ENCODE results near the gene EID2B. TPM values are rescaled to one million over a fixed set of nuclear protein-coding genes. Genes with fewer than 3 reads are reported as not detected.

The EID2B gene
- total RNA-seq, 1 experiment from 2014 or later: 4.3 TPM

DNA sequence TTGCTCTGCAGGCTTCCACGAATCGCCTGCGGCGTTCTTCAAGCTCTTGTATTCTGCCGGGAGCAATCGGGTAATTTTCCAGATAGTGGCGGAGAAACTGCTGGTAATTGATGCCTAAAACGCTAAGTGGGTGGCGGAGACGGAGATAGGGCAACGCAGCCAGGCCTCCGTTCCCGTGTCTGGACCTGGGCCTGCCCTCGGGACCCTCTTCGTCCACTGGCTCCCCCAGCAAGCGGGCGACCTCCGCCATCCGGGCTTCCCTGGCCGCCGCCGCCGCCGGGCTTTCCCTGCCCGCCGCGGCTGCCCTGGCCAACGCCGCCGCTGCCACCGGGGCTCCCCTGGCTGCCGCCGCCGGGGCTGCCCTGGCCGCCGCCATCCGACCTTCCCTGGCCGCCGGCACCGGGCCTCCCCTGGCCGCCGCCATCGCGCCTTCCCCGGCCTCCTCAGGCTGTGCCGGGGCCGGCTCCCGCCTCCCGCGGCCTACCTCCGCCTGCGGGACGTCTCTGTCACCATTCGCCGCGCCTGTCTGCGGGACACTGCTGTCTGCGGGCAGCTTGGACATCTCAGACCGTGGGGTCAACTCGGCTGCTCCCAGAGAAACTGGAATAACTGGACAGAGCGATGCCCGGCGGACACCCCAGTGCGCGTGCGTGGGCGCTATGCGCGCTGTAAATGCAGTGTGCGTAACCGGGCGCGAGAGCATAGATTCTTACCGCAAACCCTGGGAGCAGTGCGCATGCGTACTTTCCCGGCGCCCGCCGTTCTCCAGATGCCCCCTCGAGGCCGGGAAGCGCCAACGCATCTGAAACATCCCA lies 7.1 kb upstream of the EID2B start, which contains the start of gene EID2:
Gene EID2, minus strand, starts transcription at position 644 of the 815 bp plus-strand sequence. Its CDS starts 82 bp downstream, at position 562.
- peak; percentile 89 for DNase-seq (ENCODE audit: low read depth, low spot score)
- in situ Hi-C loops (cut with HindIII; ENCODE audit: low pct_unique_long_range_greater_than_20kb, low sequenced_read_pairs): no loop called here

DNA sequence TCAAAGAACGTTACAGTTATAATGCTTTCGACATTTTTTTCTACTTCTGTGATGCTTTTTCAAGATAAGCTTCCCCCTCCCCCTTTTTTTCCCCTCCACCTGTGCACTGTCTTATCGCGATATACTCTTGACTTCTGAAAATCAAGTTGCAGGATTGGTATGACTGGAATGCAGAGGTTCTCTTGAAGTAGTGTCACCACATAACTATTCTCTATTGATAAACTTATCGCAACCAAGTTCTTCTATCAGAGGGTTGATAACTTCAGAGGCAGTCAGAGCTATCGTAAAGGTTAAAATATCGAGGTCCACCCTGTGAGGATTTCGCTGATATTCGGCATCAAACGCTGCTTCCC lies 6.5 kb upstream of the EID2B start:
- no peak for DNase-seq (ENCODE audit: low read depth, low spot score)
- in situ Hi-C loops (cut with HindIII; ENCODE audit: low pct_unique_long_range_greater_than_20kb, low sequenced_read_pairs): no loop called here

DNA sequence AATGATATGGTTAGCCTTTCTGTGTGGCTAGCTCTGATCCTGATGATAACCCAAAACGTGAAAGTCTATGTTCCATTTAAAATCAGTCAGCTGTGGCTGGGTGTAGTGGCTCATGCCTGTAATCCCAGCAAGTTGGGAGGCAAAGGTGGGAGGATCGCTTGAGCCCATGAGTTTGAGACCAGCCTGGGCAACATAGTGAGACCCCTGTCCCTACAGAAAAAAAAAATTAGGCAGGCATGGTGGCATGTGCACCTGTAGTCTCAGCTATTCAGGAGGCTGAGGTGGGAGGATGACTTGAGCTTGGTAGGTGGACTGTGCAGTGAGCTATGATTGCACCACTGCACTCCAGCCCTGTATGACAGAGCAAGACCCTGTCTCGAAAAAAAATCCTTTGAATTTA lies 1.1 kb upstream of the EID2B start:
- no peak for DNase-seq (ENCODE audit: low read depth, low spot score)
- in situ Hi-C loops (cut with HindIII; ENCODE audit: low pct_unique_long_range_greater_than_20kb, low sequenced_read_pairs): no loop called here

DNA sequence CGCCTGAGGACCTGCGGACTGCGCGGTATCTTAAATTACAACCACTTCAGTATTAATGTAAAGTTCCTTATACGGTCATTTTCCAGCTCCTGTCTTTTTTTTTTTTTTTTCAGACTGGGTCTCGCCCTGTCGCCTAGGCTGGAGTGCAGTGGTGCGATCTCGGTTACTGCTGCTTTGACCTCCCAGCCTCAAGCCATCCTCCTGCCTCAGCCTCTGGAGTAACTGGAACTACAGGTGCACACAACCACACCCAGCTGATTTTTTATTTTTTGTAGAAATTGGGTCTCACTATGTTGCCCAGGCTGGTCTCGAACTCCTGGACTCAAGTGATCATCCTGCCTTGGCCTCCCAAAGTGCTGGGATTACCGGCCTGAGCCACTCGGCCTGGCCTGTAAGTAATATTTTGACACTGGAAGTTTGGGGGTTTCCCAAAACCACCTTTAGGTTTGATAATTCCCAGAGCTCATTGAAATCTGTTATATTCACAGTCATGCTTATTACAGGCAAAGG lies 406 bp upstream of the EID2B start:
- no peak for DNase-seq (ENCODE audit: low read depth, low spot score)
- in situ Hi-C loops (cut with HindIII; ENCODE audit: low pct_unique_long_range_greater_than_20kb, low sequenced_read_pairs): no loop called here

DNA sequence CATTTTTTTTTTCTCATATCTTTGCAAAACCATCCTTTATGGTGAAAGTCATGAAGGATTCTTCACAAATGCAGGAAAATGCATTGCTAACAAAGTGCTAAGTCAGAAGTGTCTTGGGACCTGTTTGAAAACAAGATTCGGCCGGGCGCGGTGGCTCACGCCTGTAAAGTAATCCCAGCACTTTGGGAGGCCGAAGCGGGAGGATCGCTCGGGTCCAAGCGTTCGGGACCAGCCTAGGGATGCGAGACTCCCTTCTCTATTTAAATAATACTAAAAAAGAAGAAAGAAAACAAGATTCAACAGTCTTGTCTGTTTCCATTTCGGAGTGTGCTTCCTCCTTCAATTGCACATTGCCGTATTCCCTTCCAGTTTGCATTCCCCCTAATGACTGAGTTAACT lies 819 bp downstream of the EID2B start:
- in situ Hi-C loops (cut with HindIII; ENCODE audit: low pct_unique_long_range_greater_than_20kb, low sequenced_read_pairs): no loop called here
- DNase-seq (ENCODE audit: low read depth, low spot score): no peak

DNA sequence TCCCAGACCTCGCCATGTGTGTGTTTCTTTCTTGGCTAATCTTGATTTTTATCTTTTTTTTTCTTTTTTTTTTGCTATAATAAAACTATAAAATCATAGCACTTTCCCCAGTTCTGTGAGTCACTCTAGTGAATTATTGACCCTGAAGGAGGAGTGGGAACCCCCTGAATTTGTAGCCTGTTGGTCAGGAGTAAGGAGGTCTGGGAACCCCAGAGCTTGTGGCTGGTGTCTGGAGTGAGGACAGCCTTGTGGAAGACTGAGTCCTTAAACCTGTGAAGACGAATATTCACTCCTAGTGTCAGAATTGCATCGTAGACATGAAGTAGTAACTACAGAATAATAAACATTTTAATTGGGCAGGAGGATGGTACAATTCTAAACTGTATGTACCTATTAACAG lies 7.4 kb downstream of the EID2B start:
- in situ Hi-C loops (cut with HindIII; ENCODE audit: low pct_unique_long_range_greater_than_20kb, low sequenced_read_pairs): no loop called here

DNA sequence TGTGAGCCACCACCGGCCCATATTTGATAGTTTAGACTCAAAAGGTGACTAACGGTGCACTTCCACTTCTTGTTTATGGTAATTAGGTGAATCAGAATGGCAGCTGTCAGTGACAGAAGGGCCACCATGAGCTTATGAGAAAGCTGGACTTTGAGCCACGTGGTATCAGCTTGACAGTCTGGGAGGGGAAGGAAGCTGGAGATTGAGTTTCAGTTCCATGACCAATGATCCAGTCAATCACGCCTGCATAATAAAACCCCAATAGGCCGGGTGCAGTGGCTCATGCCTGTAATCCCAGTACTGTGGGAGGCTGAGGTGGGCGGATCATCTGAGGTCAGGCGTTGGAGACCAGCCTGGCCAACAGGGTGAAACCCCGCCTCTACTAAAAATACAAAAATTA lies 8.2 kb downstream of the EID2B start:
- no peak for DNase-seq (ENCODE audit: low read depth, low spot score)
- in situ Hi-C loops (cut with HindIII; ENCODE audit: low pct_unique_long_range_greater_than_20kb, low sequenced_read_pairs): no loop called here

More for the DNA sequence above, 7.4 kb downstream of the EID2B start:
- DNase-seq (ENCODE audit: low read depth, low spot score): no peak

DNA sequence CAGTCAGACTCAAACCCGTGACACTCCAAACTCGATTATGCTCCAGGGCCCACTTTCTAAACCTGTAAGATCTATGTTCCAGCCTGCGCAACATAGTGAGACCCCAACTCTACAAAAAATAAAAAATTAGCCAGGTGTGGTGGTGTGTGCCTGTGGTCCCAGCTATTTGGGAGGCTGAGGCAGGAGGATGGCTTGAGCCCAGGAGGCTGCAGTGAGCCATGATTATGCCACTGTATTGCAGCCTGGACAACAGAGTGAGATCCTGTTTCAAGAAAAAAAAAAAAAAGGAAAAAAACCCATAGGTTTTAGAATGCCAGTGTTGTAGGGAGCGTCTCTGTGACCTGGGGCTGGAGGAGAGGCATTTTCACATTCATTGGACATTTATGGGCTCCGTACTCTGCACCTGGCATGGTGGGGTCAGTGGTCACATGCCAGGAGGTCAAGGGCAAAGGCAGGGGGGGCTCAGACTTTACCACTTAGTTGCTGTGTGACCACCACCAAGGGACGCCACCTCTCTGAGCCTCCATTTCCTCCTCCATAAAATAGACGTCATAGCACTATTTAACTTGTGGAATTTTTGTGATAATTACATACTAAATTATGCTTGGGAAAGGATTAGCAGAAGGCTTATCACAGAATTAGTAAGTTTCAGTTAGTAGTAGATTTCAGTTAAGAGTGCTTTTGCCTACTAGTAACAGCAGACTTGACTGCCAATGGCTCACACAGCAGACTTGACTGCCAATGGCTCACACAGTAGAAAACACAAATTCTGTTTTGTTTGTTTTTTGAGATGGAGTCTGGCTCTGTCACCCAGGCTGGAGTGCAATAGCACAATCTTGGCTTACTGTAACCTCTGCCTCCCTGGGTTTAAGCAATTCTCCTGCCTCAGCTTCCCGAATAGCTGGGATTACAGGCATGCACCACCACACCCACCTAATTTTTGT lies 11.8 kb downstream of the EID2B start:
- no peak for DNase-seq (ENCODE audit: low read depth, low spot score)
- in situ Hi-C loops (cut with HindIII; ENCODE audit: low pct_unique_long_range_greater_than_20kb, low sequenced_read_pairs): no loop called here

DNA sequence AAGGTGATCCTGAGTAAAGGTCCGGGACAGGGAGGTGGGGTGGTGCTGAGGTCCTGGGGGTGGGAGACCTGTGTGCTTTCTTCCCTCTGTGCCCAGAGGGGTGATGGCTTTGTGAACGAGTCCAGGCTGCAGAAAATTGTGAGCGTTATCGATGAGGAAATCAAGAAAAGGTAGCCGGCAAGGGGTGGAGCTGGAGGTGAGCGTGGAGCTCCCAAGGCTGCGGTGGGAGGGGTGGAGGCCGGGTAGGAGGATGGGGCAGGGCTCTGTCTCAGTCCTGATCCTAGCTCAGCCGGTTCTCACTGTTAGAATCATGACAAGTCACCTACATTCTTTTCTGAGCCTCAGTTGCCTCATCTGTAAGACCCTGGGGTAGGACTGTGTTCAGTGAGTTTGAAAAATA lies 13.7 kb downstream of the EID2B start:
- in situ Hi-C loops (cut with HindIII; ENCODE audit: low pct_unique_long_range_greater_than_20kb, low sequenced_read_pairs): no loop called here
- no peak for DNase-seq (ENCODE audit: low read depth, low spot score)

DNA sequence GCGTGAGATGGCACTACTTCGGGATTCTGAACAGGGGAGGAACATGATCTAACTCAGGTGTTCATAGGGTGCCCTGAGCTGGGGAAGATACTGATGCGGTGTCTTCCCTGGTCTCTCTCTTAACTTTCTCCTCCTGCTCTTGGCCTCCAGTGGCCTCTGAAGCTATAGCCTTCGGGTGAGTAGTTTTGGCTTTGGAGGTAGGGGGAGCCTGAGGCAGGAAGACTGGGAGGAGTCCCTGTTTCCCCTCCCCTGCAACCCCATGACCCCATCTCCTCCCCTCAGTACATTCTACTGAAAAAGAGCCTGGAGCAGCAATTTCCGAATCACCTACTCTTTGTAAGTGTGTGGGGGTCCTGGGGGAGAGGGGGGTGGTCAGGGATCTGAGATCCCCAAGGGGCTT lies 14.2 kb downstream of the EID2B start:
- in situ Hi-C loops (cut with HindIII; ENCODE audit: low pct_unique_long_range_greater_than_20kb, low sequenced_read_pairs): no loop called here
- no peak for DNase-seq (ENCODE audit: low read depth, low spot score)

DNA sequence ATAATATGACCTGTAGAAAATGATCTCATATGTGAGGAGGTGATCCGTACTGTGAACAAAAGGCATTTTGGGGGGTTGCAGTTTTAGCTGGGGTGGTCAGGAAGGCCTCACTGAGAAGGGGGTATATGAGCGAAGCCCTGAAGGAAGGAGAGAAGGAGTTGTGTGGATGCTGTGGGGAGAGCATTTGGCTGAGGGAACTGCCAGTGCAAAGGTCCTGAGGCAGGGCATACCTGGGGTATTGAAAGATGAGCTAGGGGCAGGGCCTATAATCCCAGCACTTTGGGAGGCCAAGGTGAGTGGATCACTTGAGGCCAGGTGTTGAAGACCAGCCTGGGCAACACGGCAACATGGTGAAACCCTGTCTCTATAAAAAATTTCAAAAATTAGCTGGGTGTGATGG lies 15.2 kb downstream of the EID2B start:
- in situ Hi-C loops (cut with HindIII; ENCODE audit: low pct_unique_long_range_greater_than_20kb, low sequenced_read_pairs): no loop called here
- no peak for DNase-seq (ENCODE audit: low read depth, low spot score)

DNA sequence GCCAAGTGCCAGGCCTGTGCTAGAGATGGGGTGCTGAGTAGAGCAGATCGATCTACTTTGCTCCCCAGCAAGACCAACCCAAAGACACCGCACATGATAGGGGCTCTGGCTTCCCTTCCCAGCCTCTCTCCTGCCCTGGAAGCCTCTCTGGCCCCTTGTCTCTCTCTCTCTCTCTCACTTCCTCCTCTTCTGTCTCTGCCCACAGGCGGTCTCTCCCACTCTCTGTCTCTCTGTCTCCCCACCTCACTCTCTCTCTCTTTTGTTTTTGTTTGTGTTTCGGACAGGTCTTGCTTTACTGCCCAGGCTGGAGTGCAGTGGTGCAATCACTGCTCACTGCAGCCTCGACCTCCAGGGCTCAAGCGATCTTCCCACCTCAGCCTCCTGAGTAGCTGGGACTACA lies 16.4 kb downstream of the EID2B start:
- in situ Hi-C loops (cut with HindIII; ENCODE audit: low pct_unique_long_range_greater_than_20kb, low sequenced_read_pairs): no loop called here
- DNase-seq (ENCODE audit: low read depth, low spot score): no peak

DNA sequence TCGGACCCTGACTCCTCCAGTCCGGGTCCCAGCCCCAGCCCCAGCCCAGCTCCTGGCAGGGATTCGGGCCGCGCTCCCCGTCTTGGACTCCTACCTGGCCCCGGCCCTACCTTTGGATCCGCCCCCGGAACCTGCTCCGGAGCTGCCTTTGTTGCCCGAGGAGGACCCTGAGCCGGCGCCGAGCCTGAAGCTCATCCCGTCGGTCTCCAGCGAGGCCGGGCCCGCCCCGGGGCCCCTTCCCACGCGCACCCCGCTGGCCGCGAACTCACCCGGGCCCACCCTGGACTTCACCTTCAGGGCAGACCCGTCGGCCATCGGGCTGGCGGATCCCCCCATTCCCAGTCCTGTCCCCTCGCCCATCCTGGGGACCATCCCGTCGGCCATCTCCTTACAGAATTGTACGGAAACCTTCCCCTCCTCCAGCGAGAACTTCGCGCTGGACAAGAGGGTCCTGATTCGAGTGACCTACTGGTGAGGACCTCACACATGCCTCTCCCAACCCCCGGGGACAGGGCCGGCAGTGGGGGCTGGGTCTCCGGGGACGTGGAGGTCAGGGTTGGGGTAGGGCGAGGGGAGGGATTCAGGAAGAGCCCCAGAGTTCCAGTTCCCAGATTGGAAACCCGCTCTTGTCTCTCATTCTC lies 17.0 kb downstream of the EID2B start:
- no peak for DNase-seq (ENCODE audit: low read depth, low spot score)
- in situ Hi-C loops (cut with HindIII; ENCODE audit: low pct_unique_long_range_greater_than_20kb, low sequenced_read_pairs): no loop called here

DNA sequence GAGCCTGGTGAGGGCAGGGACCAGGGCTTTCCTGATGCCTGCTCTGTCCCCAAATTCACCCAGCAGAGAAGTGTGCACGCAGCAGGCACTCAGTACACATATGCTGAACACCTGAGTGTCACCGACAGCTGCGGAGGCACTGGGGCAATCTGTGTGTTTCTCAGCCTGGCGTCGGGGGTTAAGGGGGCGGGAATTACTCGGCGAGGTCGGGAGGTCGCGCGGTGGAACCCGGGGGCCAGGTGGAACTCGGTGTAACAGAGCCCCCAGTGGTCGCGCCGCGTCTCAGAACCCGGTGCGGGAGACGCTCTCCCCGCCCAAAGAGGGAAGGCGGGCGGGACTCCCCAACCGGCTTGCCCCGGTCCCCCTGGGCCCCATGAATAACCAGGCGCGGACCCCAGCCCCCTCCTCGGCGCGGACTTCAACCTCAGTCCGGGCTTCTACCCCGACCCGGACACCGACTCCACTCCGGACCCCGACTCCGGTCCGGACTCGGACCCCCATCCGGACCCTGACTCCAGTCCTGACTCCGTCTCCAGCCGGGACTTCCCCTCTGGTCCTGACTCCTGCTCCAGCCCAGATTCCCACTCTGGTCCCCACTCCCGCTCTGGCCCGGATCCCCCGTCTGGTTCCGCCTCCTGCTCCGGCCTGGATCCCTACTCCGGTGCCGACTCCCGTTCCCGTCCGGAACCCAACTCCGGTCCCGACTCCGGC lies 17.7 kb downstream of the EID2B start, which contains the start of gene SELENOV:
Gene SELENOV, plus strand, starts transcription at position 300 of the 711 bp plus-strand sequence. Its CDS starts 74 bp downstream, at position 374.
- no peak for DNase-seq (ENCODE audit: low read depth, low spot score)

DNA sequence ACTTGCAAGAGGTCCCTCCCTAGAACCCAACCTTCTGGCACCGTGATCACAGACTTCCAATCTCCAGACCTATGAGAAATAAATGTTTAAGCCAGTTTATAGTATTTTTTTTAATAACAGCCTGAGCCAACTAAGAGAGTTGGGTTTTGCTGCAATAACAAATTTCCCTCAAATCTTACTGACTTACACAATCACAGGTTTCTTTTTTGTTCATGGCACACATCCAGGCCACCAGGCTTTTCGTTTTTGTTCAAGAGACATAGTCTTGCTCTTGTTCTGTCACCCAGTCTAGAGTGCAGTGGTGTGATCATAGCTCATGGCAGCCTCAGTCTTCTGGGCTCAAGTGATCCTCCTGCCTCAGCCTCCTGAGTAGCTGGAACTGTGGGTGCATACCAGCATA lies 19.7 kb downstream of the EID2B start:
- in situ Hi-C loops (cut with HindIII; ENCODE audit: low pct_unique_long_range_greater_than_20kb, low sequenced_read_pairs): no loop called here
- no peak for DNase-seq (ENCODE audit: low read depth, low spot score)

More for the DNA sequence above, 17.7 kb downstream of the EID2B start, which contains the start of gene SELENOV:
- in situ Hi-C loops (cut with HindIII; ENCODE audit: low pct_unique_long_range_greater_than_20kb, low sequenced_read_pairs): no loop called here

DNA sequence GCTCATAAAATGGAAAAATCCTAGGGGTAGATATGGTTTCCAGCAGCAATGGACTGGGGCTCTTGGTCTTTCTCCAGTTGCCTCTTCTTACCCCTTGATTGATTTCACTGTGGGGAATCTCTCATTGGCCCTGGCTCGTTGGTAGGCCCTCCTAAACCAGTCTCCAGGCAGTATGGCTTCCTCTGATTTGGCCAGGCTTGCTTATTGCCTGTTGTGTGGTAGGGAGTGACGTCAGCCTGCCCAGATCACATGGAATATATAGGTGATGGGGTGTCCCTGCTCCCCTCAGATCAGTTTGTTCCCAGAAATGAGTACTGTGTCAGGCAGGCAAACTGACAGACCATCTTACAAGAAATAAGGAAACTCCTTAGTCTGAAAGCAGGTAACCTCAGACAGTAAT lies 23.4 kb downstream of the EID2B start:
- DNase-seq (ENCODE audit: low read depth, low spot score): no peak
- in situ Hi-C loops (cut with HindIII; ENCODE audit: low pct_unique_long_range_greater_than_20kb, low sequenced_read_pairs): no loop called here

DNA sequence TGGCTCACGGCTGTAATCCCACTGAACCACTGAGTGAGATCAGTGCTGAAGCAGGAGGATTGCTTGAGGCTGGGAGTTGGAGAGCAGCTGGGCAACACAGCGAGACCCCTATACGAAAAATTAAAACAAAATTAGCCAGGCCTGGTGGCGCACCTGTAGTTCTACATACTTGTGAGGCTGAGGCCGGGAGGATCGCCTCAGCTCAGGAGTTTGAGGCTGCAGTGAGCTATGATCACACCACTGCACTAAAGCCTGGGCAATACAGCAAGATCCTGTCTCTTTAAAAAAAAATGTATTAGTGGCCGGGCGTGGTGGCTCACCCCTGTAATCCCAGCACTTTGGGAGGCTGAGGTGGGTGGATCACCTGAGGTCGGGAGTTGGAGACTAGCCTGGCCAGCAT lies 24.0 kb downstream of the EID2B start:
- DNase-seq (ENCODE audit: low read depth, low spot score): no peak
- in situ Hi-C loops (cut with HindIII; ENCODE audit: low pct_unique_long_range_greater_than_20kb, low sequenced_read_pairs): no loop called here
